Stimulated activated CD4-positive, alpha-beta T cell treated with anti-CD3 and anti-CD28 coated beads, Interleukin-2, amount 100 ng/mL, for 48 hours (primary cell): ENCODE measurements around the gene KLK4.
"Not testable (repeated sequence)": the region's sequence is repeated elsewhere in the genome, so short reads cannot be mapped to it uniquely, and the experiment has no call there.

Experiments used
- DNase-seq, 2 donors: peaks; one replicate each; pipeline ENCODE4 v3.0.0-alpha.2; 2020

The KLK4 gene

GRCh38 chr19:50912727-50913716 is 1.8 kb upstream of the KLK4 start:
- DNase-seq: peak; percentile 6 to 18

GRCh38 chr19:50912102-50912599 is 956 bp upstream of the KLK4 start:
- no peak for DNase-seq

GRCh38 chr19:50910722-50911121 is 473 bp downstream of the KLK4 start:
- no peak for DNase-seq

GRCh38 chr19:50909240-50910070 is 1.7 kb downstream of the KLK4 start:
- DNase-seq: peak; percentile 37 to 48

- DNase-seq: no peak
These were observed 2.9 kb downstream of the KLK4 start for GRCh38 chr19:50908336-50908735.

GRCh38 chr19:50906217-50906616 is 5.0 kb downstream of the KLK4 start:
- peak; percentile 41 to 49 for DNase-seq

- DNase-seq: no peak
These were observed 8.6 kb downstream of the KLK4 start for GRCh38 chr19:50902640-50903039.

GRCh38 chr19:50899569-50899968 is 11.6 kb downstream of the KLK4 start:
- DNase-seq: no peak

- no peak for DNase-seq
These were observed 13.2 kb downstream of the KLK4 start for GRCh38 chr19:50898018-50898417.

GRCh38 chr19:50897612-50898011 is 13.6 kb downstream of the KLK4 start:
- DNase-seq: no peak

GRCh38 chr19:50897191-50897607 is 14.0 kb downstream of the KLK4 start:
- DNase-seq: no peak

- no peak for DNase-seq
These were observed 14.5 kb downstream of the KLK4 start for GRCh38 chr19:50896591-50897190.

GRCh38 chr19:50896089-50896590 is 15.1 kb downstream of the KLK4 start:
- DNase-seq: not testable (repeated sequence)

- no peak for DNase-seq
These were observed 16.5 kb downstream of the KLK4 start for GRCh38 chr19:50894478-50895356.

- no peak for DNase-seq
These were observed 18.0 kb downstream of the KLK4 start for GRCh38 chr19:50893047-50893736.

- no peak for DNase-seq
These were observed 20.0 kb downstream of the KLK4 start for GRCh38 chr19:50891253-50891625.

- no peak for DNase-seq
These were observed 20.6 kb downstream of the KLK4 start for GRCh38 chr19:50890422-50891252.

GRCh38 chr19:50889638-50890037 is 21.6 kb downstream of the KLK4 start:
- no peak for DNase-seq

- DNase-seq: no peak
These were observed 29.0 kb downstream of the KLK4 start for GRCh38 chr19:50882188-50882587.

GRCh38 chr19:50880241-50880640 is 31.0 kb downstream of the KLK4 start:
- DNase-seq: no peak
